H1 (cell line): Measurements from ENCODE around the gene CNOT1. TPM values are rescaled to one million over a fixed set of nuclear protein-coding genes. Genes with fewer than 3 reads are reported as not detected.
A peak's percentile ranks its signal among the peaks of the same experiment; 100 is the strongest.

Experiments used
- ASH2L ChIP-seq: fragments of 200-600, 300-600 bp; sonication (generic); IDR thresholded peaks from one replicate; pipeline ENCODE4 v1.7.1; 2017; ENCODE audit warnings: low read length
- BRCA1 ChIP-seq: IDR thresholded peaks from 2 replicates; pipeline ENCODE4 v1.6.1; 2012; ENCODE audit warnings: low read depth, low read length, improper control_type of control experiment
- CTBP2 ChIP-seq: IDR thresholded peaks from 2 replicates; pipeline ENCODE4 v1.7.0; 2011; ENCODE audit warnings: borderline replicate concordance, mild to moderate bottlenecking, moderate library complexity, mixed read lengths, low read length; ENCODE audit not compliant: insufficient read depth, insufficient read length
- EGR1 ChIP-seq: IDR thresholded peaks from 2 replicates; pipeline ENCODE4 v1.6.1; 2011; ENCODE audit warnings: low read depth, low read length, borderline replicate concordance
- EP300 ChIP-seq, 2 experiments: IDR thresholded peaks; 1 replicate in 1 of 2; 2 replicates in 1 of 2; pipeline ENCODE4 v1.6.1; 2011 to 2012; ENCODE audit warnings: low read depth in 2 of 2, low read length in 2 of 2, mild to moderate bottlenecking in 2 of 2, borderline replicate concordance in 1 of 2, inconsistent platforms in 1 of 2, moderate library complexity in 1 of 2
- JUN ChIP-seq: IDR thresholded peaks from 2 replicates; pipeline ENCODE4 v1.6.1; 2011; ENCODE audit warnings: low read depth, mild to moderate bottlenecking, improper control_type of control experiment, low read length
- JUND ChIP-seq: IDR thresholded peaks from 2 replicates; pipeline ENCODE4 v1.6.1; 2011; ENCODE audit warnings: mild to moderate bottlenecking, improper control_type of control experiment, low read length
- POLR2AphosphoS5 ChIP-seq: IDR thresholded peaks from 2 replicates; pipeline ENCODE4 v1.6.1; 2011; ENCODE audit warnings: low read depth, low read length
- RAD21 ChIP-seq, 2 experiments: IDR thresholded peaks in 1 of 2; conservative IDR thresholded peaks in 1 of 2; 2 replicates each; pipeline ENCODE4 v1.6.1; 2011; ENCODE audit warnings: low read depth in 2 of 2, low read length in 2 of 2, improper control_type of control experiment in 1 of 2, inconsistent platforms in 1 of 2, mild to moderate bottlenecking in 1 of 2, moderate library complexity in 1 of 2
- SIN3A ChIP-seq, 2 experiments: IDR thresholded peaks in 1 of 2; conservative IDR thresholded peaks in 1 of 2; 2 replicates each; pipeline ENCODE4 v1.6.1; 2011 to 2012; ENCODE audit warnings: low read length in 2 of 2, improper control_type of control experiment in 1 of 2, low read depth in 1 of 2, mild to moderate bottlenecking in 1 of 2
- SP1 ChIP-seq: IDR thresholded peaks from 2 replicates; pipeline ENCODE4 v1.6.1; 2011; ENCODE audit warnings: low read depth, low read length
- SRF ChIP-seq: IDR thresholded peaks from 2 replicates; pipeline ENCODE4 v1.6.1; 2011; ENCODE audit warnings: mild to moderate bottlenecking, low read depth, low read length, moderate library complexity
- TAF1 ChIP-seq: IDR thresholded peaks from 2 replicates; pipeline ENCODE4 v1.6.1; 2011; ENCODE audit warnings: mild to moderate bottlenecking, low read depth, low read length
- TBP ChIP-seq: IDR thresholded peaks from 2 replicates; pipeline ENCODE4 v1.6.1; 2011; ENCODE audit warnings: low read depth, low read length, improper control_type of control experiment
- polyA plus RNA-seq, 7 experiments: library from polyadenylated mRNA; depleted of rRNA in 3 of 7; stranded (reverse) in 5 of 7; unstranded in 2 of 7; fragments of >200 nt in 5 of 7; fragments of 200-250 nt in 2 of 7; gene quantifications; 1 replicate in 5 of 7; 2 replicates in 1 of 7; 4 replicates in 1 of 7; pipeline versions ENCODE4 v1.2.1 to v1.2.3, GENCODE V29; 2011 to 2013; ENCODE audit warnings: missing spikeins in 2 of 7, mixed read lengths in 2 of 7
- total RNA-seq: library from RNA; stranded (reverse); fragmentation: NEBNext Ultra II Directional; extraction: Animal tissue kit (Norgen Biotek cat#: 25700); gene quantifications from 2 replicates; pipeline ENCODE4 v1.2.1, GENCODE V29; 2021
- TF ChIP-seq, protein P1 (sequence below): IDR thresholded peaks from 2 replicates; pipeline ENCODE4 v1.6.1; 2012; ENCODE audit warnings: inconsistent platforms
- TF ChIP-seq, protein P2 (sequence below): IDR thresholded peaks from 2 replicates; pipeline ENCODE4 v1.6.1; 2012; ENCODE audit warnings: low read length, inconsistent platforms
- TF ChIP-seq, protein P3 (sequence below), 3 experiments: IDR thresholded peaks; 1 replicate in 2 of 3; 2 replicates in 1 of 3; pipeline versions ENCODE4 v1.5.1 to v1.6.1; 2011; ENCODE audit warnings: low read length in 3 of 3, mild to moderate bottlenecking in 3 of 3, inconsistent platforms in 2 of 3, low read depth in 1 of 3, moderate library complexity in 1 of 3; ENCODE audit not compliant: insufficient read depth in 1 of 3; ENCODE audit errors: control extremely low read depth in 1 of 3

The CNOT1 gene
- total and polyA plus RNA-seq, 2 of the 8 experiments (the other 6 are each of a cell fraction or from before 2014, with no cell fraction given): 306 to 319 TPM

DNA sequence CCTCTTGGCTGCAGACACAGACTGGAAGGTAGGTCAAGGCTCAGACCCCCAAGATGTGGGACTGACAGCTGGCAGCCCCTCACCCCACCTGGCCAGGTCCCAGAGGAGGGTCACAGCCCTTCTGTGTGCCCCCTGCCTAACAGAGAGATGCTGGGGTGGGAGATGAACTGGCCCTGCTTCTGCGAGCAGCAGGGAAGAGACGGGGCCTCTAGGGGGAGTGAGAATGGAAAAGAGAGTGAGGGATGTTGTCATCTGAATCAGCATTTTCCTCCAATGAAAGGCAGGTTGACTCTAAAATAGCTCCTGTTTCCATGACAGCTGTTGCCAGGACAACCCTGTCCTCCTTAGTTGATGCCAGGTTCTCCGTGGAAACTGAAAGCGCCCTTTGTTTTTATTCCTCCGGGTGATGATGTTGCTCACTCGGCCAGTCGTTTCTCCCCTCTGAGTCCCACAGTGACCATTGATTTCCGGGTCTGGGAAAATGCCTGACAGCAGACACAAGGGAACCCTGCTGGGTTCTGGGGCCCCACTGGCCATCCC lies 134.6 kb downstream of the CNOT1 start (continued):
- no peak for TF ChIP-seq CTBP2
- no peak for TF ChIP-seq JUND
- no peak for TF ChIP-seq BRCA1
- TF ChIP-seq, protein P1, sequence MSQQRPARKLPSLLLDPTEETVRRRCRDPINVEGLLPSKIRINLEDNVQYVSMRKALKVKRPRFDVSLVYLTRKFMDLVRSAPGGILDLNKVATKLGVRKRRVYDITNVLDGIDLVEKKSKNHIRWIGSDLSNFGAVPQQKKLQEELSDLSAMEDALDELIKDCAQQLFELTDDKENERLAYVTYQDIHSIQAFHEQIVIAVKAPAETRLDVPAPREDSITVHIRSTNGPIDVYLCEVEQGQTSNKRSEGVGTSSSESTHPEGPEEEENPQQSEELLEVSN: no peak
- TF ChIP-seq ASH2L: no peak
- peak; percentile 38; the same call in 1 of the 2 replicates for TF ChIP-seq SRF
- peak; percentile 19; the same call in 1 of the 2 replicates for TF ChIP-seq TAF1
- TF ChIP-seq SIN3A (conservative IDR thresholded peaks at IDR 0.05 in 1 of 2, IDR thresholded peaks at IDR 0.05 in 1 of 2; ENCODE audit: low read depth in 1 of 2, low read length in 2 of 2): peak; percentile 29 to 90; a peak in 1 of 4 replicates
- peak in 1 of 2 experiments; percentile 76; a peak in 1 of 3 replicates for TF ChIP-seq EP300 (IDR thresholded peaks at IDR 0.05; ENCODE audit: borderline replicate concordance in 1 of 2, low read depth in 2 of 2, low read length in 2 of 2)
- TF ChIP-seq, protein P2, sequence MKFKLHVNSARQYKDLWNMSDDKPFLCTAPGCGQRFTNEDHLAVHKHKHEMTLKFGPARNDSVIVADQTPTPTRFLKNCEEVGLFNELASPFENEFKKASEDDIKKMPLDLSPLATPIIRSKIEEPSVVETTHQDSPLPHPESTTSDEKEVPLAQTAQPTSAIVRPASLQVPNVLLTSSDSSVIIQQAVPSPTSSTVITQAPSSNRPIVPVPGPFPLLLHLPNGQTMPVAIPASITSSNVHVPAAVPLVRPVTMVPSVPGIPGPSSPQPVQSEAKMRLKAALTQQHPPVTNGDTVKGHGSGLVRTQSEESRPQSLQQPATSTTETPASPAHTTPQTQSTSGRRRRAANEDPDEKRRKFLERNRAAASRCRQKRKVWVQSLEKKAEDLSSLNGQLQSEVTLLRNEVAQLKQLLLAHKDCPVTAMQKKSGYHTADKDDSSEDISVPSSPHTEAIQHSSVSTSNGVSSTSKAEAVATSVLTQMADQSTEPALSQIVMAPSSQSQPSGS: peak; percentile 61; the same call in 1 of the 2 replicates
- TF ChIP-seq POLR2AphosphoS5: no peak
- no peak for TF ChIP-seq JUN
- no peak for TF ChIP-seq TBP
- no peak for TF ChIP-seq EGR1
- TF ChIP-seq RAD21 (IDR thresholded peaks at IDR 0.05 in 1 of 2, conservative IDR thresholded peaks at IDR 0.05 in 1 of 2; ENCODE audit: low read depth in 2 of 2, low read length in 2 of 2): peak in 1 of 2 experiments; percentile 33; a peak in 2 of 4 replicates
- peak; percentile 79 for TF ChIP-seq SP1
- TF ChIP-seq, protein P3, sequence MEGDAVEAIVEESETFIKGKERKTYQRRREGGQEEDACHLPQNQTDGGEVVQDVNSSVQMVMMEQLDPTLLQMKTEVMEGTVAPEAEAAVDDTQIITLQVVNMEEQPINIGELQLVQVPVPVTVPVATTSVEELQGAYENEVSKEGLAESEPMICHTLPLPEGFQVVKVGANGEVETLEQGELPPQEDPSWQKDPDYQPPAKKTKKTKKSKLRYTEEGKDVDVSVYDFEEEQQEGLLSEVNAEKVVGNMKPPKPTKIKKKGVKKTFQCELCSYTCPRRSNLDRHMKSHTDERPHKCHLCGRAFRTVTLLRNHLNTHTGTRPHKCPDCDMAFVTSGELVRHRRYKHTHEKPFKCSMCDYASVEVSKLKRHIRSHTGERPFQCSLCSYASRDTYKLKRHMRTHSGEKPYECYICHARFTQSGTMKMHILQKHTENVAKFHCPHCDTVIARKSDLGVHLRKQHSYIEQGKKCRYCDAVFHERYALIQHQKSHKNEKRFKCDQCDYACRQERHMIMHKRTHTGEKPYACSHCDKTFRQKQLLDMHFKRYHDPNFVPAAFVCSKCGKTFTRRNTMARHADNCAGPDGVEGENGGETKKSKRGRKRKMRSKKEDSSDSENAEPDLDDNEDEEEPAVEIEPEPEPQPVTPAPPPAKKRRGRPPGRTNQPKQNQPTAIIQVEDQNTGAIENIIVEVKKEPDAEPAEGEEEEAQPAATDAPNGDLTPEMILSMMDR (IDR thresholded peaks at IDR 0.05; ENCODE audit: control extremely low read depth in 1 of 3, insufficient read depth in 1 of 3, low read depth in 1 of 3, low read length in 3 of 3): peak; percentile 51 to 84 (median 51)
